ENCODE data around the gene GCNT4. TPM values are rescaled to one million over a fixed set of nuclear protein-coding genes. Genes with fewer than 3 reads are reported as not detected.

GCNT4 gene
- total and polyA plus RNA-seq, 2 of the 8 experiments (the other 6 are each of a cell fraction or from before 2014, with no cell fraction given) = 1.1 to 14.5 TPM

DNA sequence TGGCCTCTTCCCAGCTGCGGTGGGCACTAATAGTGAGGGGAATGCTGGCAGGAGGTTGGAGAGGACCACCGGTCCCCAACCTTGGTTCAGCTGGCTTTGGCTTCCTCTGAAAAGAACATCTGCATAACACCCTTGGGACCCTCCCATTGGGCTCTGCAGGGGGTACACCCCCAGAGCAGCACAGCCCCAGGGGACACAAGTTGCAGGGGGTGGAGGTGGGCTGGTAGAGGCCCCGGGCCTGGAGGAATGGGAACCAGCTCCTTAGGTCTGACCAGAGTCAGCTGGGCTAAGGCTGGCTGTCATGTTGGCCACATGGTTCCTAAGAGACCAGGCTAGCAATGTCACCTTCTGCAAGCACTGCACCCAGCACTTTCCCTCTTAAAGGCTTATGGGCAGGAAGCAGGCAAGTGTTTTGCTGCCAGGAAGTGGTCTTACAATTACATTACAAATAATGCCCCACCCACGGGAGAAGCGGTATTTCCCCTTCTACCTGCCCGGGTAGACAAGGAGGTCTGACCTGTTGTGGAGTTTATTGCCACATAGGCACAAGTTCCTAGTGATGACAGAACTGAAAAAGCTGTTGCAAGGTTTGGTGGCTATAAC, 18.1 kb downstream of the GCNT4 start:
- no peak overlapping the region for H2BK15ac ChIP-seq (ENCODE audit: low read length)
- H3K4me1 ChIP-seq (replicated peaks in 1 of 4; ENCODE audit: control insufficient read depth in 3 of 4, insufficient read depth in 4 of 4, low read length in 3 of 4) = peaks cover 0 to 3% (median 0%) of the 10 kb centered on the region in 4 experiments; a peak in 2 of 7 replicates
- H2AFZ ChIP-seq (ENCODE audit: low read length) = no peak overlapping the region
- no peaks in the 10 kb centered on the region for H3K27me3 ChIP-seq (replicated peaks in 1 of 4; ENCODE audit: control insufficient read depth in 3 of 4, extremely low read depth in 1 of 4, insufficient read depth in 3 of 4, low read length in 3 of 4)
- H4K91ac ChIP-seq (replicated peaks; ENCODE audit: insufficient read length, low read length) = no peak overlapping the region
- H3K79me1 ChIP-seq (ENCODE audit: low read depth, low read length) = no peaks in the 10 kb centered on the region; the same call in 1 of the 2 replicates
- CTCF ChIA-PET (ENCODE audit: partially characterized antibody) = interaction anchor here (0.5 to 1.1 kb wide), 3 partner anchors 22 to 541 kb away, joined by 3 to 4 read pairs (median 3); no protein-coding TSS in a partner anchor
- no peak overlapping the region for H2BK5ac ChIP-seq (ENCODE audit: low read depth, low read length)
- H3K79me2 ChIP-seq (ENCODE audit: control insufficient read depth in 1 of 2, insufficient read depth in 2 of 2, low read length in 2 of 2) = no peaks in the 10 kb centered on the region
- no peak overlapping the region for H3K27ac ChIP-seq (ENCODE audit: low read depth, low read length)
- FAIRE-seq (no peak), DNase-seq (ENCODE audit: low read depth in 1 of 2, low spot score in 2 of 2) (no peak)
- no peak overlapping the region for H3K4me2 ChIP-seq (ENCODE audit: insufficient read depth in 1 of 2, low read depth in 2 of 2, low read length in 2 of 2)
- no peak overlapping the region for H3K4me3 ChIP-seq (ENCODE audit: extremely low read depth in 1 of 4, insufficient read depth in 2 of 4, low read depth in 3 of 4, low read length in 4 of 4)
- no peak overlapping the region for H3K4ac ChIP-seq (replicated peaks; ENCODE audit: insufficient read length, low read depth, low read length)
- H3K56ac ChIP-seq (replicated peaks; ENCODE audit: insufficient read length, low read depth, low read length) = no peak overlapping the region
- POLR2A ChIA-PET (ENCODE audit: partially characterized antibody) = no interaction called here
- no peak overlapping the region for H3K14ac ChIP-seq (ENCODE audit: insufficient read length)
- H2BK20ac ChIP-seq (ENCODE audit: low read length) = no peak overlapping the region
- H4K20me1 ChIP-seq (replicated peaks in 1 of 2; ENCODE audit: control insufficient read depth in 1 of 2, insufficient read depth in 2 of 2, low read length in 2 of 2) = no peaks in the 10 kb centered on the region
- H3K9me3 ChIP-seq (ENCODE audit: insufficient read depth in 2 of 2, low read depth in 1 of 2, low read length in 1 of 2) = no peaks in the 10 kb centered on the region
- no peaks in the 10 kb centered on the region; the same call in 1 of the 2 replicates for H3K23me2 ChIP-seq (ENCODE audit: low read depth, low read length)
- H4K8ac ChIP-seq (ENCODE audit: extremely low read depth, insufficient read depth, low read length) = no peak overlapping the region
- no peak overlapping the region for H3K9ac ChIP-seq (replicated peaks in 1 of 4; ENCODE audit: extremely low read depth in 1 of 4, low read depth in 3 of 4, low read length in 3 of 4)
- H2BK120ac ChIP-seq (replicated peaks; ENCODE audit: low read depth, low read length) = no peak overlapping the region
- H3K36me3 ChIP-seq (ENCODE audit: control insufficient read depth in 2 of 4, insufficient read depth in 4 of 4, low read length in 3 of 4) = no peaks in the 10 kb centered on the region
- no peak overlapping the region for H4K5ac ChIP-seq (ENCODE audit: insufficient read length, low read depth, low read length)
- H2AK5ac ChIP-seq (ENCODE audit: low read depth, low read length) = no peak overlapping the region
- no peak overlapping the region for H2BK12ac ChIP-seq (ENCODE audit: low read depth, low read length)
- 95% methylated on average over 6 of the region's 6 CpGs; no CpG with 5 or more reads in 1 of the 2 experiments for WGBS, 2 experiments (ENCODE audit: extremely low coverage in 1 of 2, insufficient coverage in 1 of 2, insufficient read length in 1 of 2, insufficient replicate concordance in 2 of 2, low coverage in 1 of 2, low lambda C conversion rate in 2 of 2, missing lambda C conversion rate in 1 of 2)
- H3K23ac ChIP-seq (ENCODE audit: insufficient read length) = no peak overlapping the region
- no peak overlapping the region for H3K18ac ChIP-seq (ENCODE audit: extremely low read depth, low read length)
- TF ChIP-seq GABPA (IDR thresholded peaks at IDR 0.05; ENCODE audit: borderline replicate concordance, insufficient read depth, low read length) (no peak), RBBP5 (IDR thresholded peaks at IDR 0.05; ENCODE audit: borderline replicate concordance, low read depth, low read length) (no peak), SAP30 (IDR thresholded peaks at IDR 0.05; ENCODE audit: insufficient read depth, insufficient replicate concordance, low read length) (no peak), BACH1 (IDR thresholded peaks at IDR 0.05; ENCODE audit: low read length) (no peak), HDAC6 (IDR thresholded peaks at IDR 0.05; ENCODE audit: low read depth, low read length) (no peak), RNF2 (IDR thresholded peaks at IDR 0.05; ENCODE audit: borderline replicate concordance, low read depth, low read length, missing control alignments, poor library complexity, severe bottlenecking) (no peak), EGR1 (IDR thresholded peaks at IDR 0.05; ENCODE audit: borderline replicate concordance, low read depth, low read length) (no peak), PHF8 (conservative IDR thresholded peaks at IDR 0.05; ENCODE audit: low read depth, low read length) (no peak), ZNF274 (IDR thresholded peaks at IDR 0.05; ENCODE audit: borderline replicate concordance, extremely low read depth, low read length) (no peak)
- TF ChIP-seq, protein P1, sequence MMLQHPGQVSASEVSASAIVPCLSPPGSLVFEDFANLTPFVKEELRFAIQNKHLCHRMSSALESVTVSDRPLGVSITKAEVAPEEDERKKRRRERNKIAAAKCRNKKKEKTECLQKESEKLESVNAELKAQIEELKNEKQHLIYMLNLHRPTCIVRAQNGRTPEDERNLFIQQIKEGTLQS (IDR thresholded peaks at IDR 0.05; ENCODE audit: insufficient read depth, low read depth, low read length) = no peak
- TF ChIP-seq, protein P2, sequence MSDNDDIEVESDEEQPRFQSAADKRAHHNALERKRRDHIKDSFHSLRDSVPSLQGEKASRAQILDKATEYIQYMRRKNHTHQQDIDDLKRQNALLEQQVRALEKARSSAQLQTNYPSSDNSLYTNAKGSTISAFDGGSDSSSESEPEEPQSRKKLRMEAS (IDR thresholded peaks at IDR 0.05) = no peak
